DND-41 (cell line): ENCODE data around the gene PRR13.

Experiments
- EZH2 ChIP-seq: IDR thresholded peaks from 3 replicates; pipeline ENCODE4 v1.6.1; 2012; ENCODE audit warnings: borderline replicate concordance, low read depth, mild to moderate bottlenecking, moderate library complexity, low read length, inconsistent platforms; ENCODE audit not compliant: severe bottlenecking
- TF ChIP-seq, protein P1 (sequence below): IDR thresholded peaks from 2 replicates; pipeline ENCODE4 v1.5.1; 2012; ENCODE audit warnings: borderline replicate concordance, low read length, moderate library complexity, mild to moderate bottlenecking; ENCODE audit not compliant: poor library complexity, severe bottlenecking; ENCODE audit errors: extremely low read depth

DNA sequence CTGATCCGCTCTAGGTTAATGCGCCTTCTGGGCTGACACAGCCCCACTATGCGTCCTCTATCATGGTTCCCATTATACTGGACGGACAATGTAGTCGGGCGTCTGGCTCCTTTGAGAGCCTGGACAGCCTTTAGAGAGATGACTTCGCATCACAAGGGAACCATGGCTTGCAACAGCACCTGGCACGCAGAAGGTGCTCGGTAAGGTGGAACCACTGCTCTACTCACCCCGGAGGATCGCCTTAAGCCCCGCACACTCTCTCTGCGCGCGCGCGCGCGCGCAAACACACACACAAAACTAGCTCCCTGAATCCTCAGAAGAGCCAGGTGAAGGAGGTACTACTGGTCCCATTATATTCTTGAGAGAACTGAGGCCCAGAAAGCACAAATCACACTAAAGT is 50.7 kb downstream of the PRR13 start:
- TF ChIP-seq, protein P1, sequence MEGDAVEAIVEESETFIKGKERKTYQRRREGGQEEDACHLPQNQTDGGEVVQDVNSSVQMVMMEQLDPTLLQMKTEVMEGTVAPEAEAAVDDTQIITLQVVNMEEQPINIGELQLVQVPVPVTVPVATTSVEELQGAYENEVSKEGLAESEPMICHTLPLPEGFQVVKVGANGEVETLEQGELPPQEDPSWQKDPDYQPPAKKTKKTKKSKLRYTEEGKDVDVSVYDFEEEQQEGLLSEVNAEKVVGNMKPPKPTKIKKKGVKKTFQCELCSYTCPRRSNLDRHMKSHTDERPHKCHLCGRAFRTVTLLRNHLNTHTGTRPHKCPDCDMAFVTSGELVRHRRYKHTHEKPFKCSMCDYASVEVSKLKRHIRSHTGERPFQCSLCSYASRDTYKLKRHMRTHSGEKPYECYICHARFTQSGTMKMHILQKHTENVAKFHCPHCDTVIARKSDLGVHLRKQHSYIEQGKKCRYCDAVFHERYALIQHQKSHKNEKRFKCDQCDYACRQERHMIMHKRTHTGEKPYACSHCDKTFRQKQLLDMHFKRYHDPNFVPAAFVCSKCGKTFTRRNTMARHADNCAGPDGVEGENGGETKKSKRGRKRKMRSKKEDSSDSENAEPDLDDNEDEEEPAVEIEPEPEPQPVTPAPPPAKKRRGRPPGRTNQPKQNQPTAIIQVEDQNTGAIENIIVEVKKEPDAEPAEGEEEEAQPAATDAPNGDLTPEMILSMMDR, result no peak
- no peak for TF ChIP-seq EZH2
